Measurements from ENCODE around the gene SPEM1.

Gene SPEM1

DNA sequence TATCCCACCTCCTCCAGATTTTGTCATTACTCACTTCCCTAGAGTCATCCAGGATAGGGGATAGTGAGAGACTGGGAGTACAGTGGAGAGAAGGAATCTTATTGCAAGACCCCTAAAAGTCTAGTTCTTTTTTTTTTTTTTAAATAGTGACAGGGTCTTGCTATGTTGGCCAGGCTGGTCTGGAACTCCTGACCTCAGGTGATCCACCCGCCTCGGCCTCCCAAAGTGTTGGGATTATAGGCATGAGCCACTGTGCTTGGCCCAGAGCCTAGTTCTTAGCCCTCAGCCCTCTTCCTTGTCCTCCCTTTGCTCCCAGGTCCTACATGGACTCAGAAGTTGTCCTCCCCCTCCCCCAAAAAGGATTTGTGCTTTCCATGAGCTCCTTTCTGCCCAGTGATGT is 22.0 kb downstream of the SPEM1 start:
- no peak for DNase-seq (ENCODE audit: low spot score)

DNA sequence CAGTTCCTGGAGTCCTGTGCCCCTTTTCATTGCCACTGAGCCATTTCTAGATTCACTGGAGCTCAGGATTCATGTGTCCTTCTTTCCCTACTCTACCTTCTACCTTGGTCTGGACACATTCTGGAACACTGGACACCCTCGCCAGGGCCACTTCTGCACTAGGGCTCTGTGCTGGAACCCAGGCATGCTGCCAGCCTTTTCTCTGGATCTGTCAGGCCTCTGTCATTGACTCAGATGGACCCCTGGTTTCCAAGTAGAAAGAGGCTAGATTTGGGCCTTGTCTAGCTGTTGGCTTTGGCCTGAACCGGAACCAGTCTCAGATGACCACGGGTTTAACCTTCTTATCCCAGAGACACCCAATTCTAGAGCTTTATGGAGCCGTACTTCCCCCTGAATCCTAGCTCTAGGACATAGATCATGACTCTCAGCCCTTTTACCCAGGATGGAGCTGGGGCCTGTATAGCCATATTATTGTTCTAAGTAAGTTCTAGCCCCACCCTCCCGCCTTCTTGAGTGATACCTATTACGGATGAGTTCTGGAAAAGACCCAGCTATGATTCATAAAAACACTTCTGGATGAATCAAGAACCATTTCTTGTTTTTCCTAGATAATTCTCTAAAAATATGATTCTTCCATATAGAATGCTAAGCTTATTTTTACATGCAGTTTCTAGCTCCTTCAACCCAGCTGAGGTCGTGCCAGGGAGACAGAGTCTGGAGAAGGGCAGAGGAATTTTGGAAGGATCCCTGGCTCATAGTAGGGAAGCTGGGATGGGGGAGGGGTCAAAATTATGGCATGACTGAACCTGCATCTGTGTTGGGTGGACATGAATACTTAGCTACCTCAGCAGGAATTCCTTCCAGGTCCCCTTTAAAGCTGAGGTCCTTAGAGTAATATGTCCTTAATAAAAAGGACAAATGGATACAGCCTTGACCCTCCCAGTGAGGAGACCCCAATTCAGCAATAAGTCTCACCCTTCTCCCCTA is 23.7 kb downstream of the SPEM1 start:
- Histone ChIP-seq H3K36me3 (ENCODE audit: low read depth) (no peaks in the 10 kb centered on the region), H3K27ac (ENCODE audit: poor library complexity, severe bottlenecking) (peak overlapping the region; percentile 87), H3K27me3 (ENCODE audit: insufficient read depth, poor library complexity, severe bottlenecking) (no peaks in the 10 kb centered on the region), H3K4me3 (ENCODE audit: severe bottlenecking) (no peak overlapping the region), H3K4me1 (ENCODE audit: insufficient read depth, poor library complexity, severe bottlenecking) (peaks cover 19% of the 10 kb centered on the region), H3K9me3 (ENCODE audit: severe bottlenecking) (no peaks in the 10 kb centered on the region)
- TF ChIP-seq, protein P1, sequence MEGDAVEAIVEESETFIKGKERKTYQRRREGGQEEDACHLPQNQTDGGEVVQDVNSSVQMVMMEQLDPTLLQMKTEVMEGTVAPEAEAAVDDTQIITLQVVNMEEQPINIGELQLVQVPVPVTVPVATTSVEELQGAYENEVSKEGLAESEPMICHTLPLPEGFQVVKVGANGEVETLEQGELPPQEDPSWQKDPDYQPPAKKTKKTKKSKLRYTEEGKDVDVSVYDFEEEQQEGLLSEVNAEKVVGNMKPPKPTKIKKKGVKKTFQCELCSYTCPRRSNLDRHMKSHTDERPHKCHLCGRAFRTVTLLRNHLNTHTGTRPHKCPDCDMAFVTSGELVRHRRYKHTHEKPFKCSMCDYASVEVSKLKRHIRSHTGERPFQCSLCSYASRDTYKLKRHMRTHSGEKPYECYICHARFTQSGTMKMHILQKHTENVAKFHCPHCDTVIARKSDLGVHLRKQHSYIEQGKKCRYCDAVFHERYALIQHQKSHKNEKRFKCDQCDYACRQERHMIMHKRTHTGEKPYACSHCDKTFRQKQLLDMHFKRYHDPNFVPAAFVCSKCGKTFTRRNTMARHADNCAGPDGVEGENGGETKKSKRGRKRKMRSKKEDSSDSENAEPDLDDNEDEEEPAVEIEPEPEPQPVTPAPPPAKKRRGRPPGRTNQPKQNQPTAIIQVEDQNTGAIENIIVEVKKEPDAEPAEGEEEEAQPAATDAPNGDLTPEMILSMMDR (IDR thresholded peaks at IDR 0.05; ENCODE audit: poor library complexity, severe bottlenecking): no peak
- peak; percentile 32 for ATAC-seq (ENCODE audit: low read depth)
- DNase-seq (ENCODE audit: low spot score): no peak

More for the DNA sequence above, 22.0 kb downstream of the SPEM1 start:
- Histone ChIP-seq H3K36me3 (ENCODE audit: low read depth) (no peaks in the 10 kb centered on the region), H3K4me1 (ENCODE audit: insufficient read depth, poor library complexity, severe bottlenecking) (peaks cover 19% of the 10 kb centered on the region), H3K27ac (ENCODE audit: poor library complexity, severe bottlenecking) (peak overlapping the region; percentile 87), H3K27me3 (ENCODE audit: insufficient read depth, poor library complexity, severe bottlenecking) (no peaks in the 10 kb centered on the region), H3K9me3 (ENCODE audit: severe bottlenecking) (no peaks in the 10 kb centered on the region), H3K4me3 (ENCODE audit: severe bottlenecking) (no peak overlapping the region)
- ATAC-seq (ENCODE audit: low read depth): no peak
- TF ChIP-seq, protein P1 (IDR thresholded peaks at IDR 0.05; ENCODE audit: poor library complexity, severe bottlenecking): no peak

DNA sequence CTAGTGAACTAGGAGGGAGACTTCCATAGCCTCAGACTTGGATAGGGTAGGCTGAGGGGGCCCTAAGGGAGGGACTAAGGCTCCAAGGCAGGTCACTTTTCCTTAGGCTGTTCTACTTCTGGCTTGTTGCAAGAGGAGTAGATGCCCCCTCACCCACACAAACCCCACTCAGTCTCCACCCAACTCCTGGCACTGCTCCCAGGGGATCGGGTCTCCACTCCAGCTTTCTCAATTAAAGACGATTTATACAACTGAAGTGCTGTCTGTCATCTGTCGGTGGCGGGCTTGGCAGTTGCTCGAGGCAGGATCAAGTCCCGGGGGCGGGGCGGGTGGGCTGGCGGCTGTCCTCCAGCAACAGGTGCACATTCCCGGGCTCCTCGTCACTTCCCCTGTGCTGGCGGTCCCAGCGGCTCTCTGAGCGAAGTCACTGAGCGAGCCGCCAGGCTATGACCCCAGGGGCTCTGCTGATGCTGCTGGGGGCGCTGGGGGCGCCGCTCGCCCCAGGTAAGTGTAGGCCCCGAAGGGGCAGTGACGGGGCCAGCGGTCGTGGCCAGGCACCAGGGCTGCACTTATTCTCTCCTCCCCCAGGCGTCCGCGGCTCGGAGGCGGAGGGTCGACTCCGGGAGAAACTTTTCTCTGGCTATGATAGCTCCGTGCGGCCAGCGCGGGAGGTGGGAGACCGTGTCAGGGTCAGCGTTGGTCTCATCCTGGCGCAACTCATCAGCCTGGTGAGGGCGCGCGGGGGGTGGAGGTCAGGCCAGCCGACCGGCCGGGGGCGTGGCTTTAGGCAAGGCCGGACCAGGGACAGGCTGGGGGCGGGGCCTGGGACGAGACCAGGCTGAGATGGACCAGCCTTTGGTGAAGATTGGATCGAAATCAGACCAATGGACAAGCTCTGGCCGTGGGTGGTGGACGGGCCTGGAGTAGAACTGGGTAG is 24.8 kb downstream of the SPEM1 start, which contains the start of gene CHRNB1:
CHRNB1 (plus strand) TSS at position 380 of the 937 bp plus-strand sequence; CDS start at position 447, 67 bp downstream.
- Histone ChIP-seq H3K4me1 (ENCODE audit: insufficient read depth, poor library complexity, severe bottlenecking) (peaks cover 19% of the 10 kb centered on the region), H3K27ac (ENCODE audit: poor library complexity, severe bottlenecking) (peak within 1 kb of the TSS; percentile 87), H3K9me3 (ENCODE audit: severe bottlenecking) (no peaks in the 10 kb centered on the region), H3K36me3 (ENCODE audit: low read depth) (no peaks in the 10 kb centered on the region), H3K4me3 (ENCODE audit: severe bottlenecking) (peak within 1 kb of the TSS; percentile 21), H3K27me3 (ENCODE audit: insufficient read depth, poor library complexity, severe bottlenecking) (no peaks in the 10 kb centered on the region)
- DNase-seq (ENCODE audit: low spot score) (no peak), ATAC-seq (ENCODE audit: low read depth) (peak; percentile 45)
- TF ChIP-seq, protein P1 (IDR thresholded peaks at IDR 0.05; ENCODE audit: poor library complexity, severe bottlenecking): no peak

DNA sequence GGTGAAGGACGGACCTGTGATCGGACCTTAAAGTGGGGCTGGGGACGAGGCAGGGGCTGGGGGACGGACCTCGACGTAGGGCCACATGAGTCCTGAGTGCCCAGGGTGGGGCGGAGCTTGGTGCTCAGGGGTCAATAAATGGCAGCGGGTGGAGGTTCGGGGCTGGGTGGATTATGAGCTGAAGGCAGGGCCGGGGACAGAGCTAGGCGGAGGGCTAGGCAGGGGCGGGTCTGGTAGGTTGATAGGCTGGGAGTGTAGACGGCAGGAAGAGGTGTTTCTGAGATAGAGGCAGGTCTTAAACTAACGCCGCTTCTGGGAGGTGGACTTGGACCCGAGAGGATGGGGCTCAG is 25.5 kb downstream of the SPEM1 start:
- peak overlapping the region; percentile 21 for H3K4me3 ChIP-seq (ENCODE audit: severe bottlenecking)
- peak; percentile 40 for ATAC-seq (ENCODE audit: low read depth)

More for the DNA sequence above, 25.5 kb downstream of the SPEM1 start:
- peak overlapping the region; percentile 87 for H3K27ac ChIP-seq (ENCODE audit: poor library complexity, severe bottlenecking)
- H3K36me3 ChIP-seq (ENCODE audit: low read depth): no peaks in the 10 kb centered on the region
- no peak for DNase-seq (ENCODE audit: low spot score)
- peaks cover 24% of the 10 kb centered on the region for H3K4me1 ChIP-seq (ENCODE audit: insufficient read depth, poor library complexity, severe bottlenecking)
- H3K27me3 ChIP-seq (ENCODE audit: insufficient read depth, poor library complexity, severe bottlenecking): no peaks in the 10 kb centered on the region
- TF ChIP-seq, protein P1 (IDR thresholded peaks at IDR 0.05; ENCODE audit: poor library complexity, severe bottlenecking): no peak
- H3K9me3 ChIP-seq (ENCODE audit: severe bottlenecking): no peaks in the 10 kb centered on the region

Data from RWPE2 (cell line).